Stimulated activated CD8-positive, alpha-beta memory T cell treated with anti-CD3 and anti-CD28 coated beads, Interleukin-4, amount 100 ng/mL, for 4 hours (primary cell): Measurements from ENCODE around the gene SMPD2.

Experiments used
- DNase-seq, 2 donors: peaks; one replicate each; pipeline ENCODE4 v3.0.0-alpha.2; 2020; ENCODE audit warnings: low read depth in 2 of 2, low spot score in 1 of 2

Gene SMPD2

GRCh38 chr6:109446541-109446940 is 6.0 kb downstream of the SMPD2 start:
- no peak for DNase-seq

- DNase-seq: no peak
These were observed 6.6 kb downstream of the SMPD2 start for GRCh38 chr6:109447087-109447486.

GRCh38 chr6:109447878-109448555 is 7.5 kb downstream of the SMPD2 start:
- DNase-seq: no peak

- no peak for DNase-seq
These were observed 8.1 kb downstream of the SMPD2 start for GRCh38 chr6:109448615-109449014.

GRCh38 chr6:109449064-109449794 is 8.7 kb downstream of the SMPD2 start:
- no peak for DNase-seq

- no peak for DNase-seq
These were observed 9.5 kb downstream of the SMPD2 start for GRCh38 chr6:109449795-109450673.

GRCh38 chr6:109450801-109451200 is 10.3 kb downstream of the SMPD2 start:
- no peak for DNase-seq

GRCh38 chr6:109451376-109451775 is 10.9 kb downstream of the SMPD2 start:
- DNase-seq: no peak

- DNase-seq: no peak
These were observed 11.7 kb downstream of the SMPD2 start for GRCh38 chr6:109452181-109452580.

GRCh38 chr6:109453156-109453555 is 12.6 kb downstream of the SMPD2 start:
- no peak for DNase-seq

- DNase-seq: no peak
These were observed 13.3 kb downstream of the SMPD2 start for GRCh38 chr6:109453594-109454495.

- DNase-seq: peak; percentile 32 to 55
These were observed 14.2 kb downstream of the SMPD2 start for GRCh38 chr6:109454496-109455436.

- DNase-seq: peak in 1 of 2 donors; percentile 38
These were observed 15.1 kb downstream of the SMPD2 start, which contains the start of gene MICAL1 for GRCh38 chr6:109455437-109456110. Gene MICAL1 (minus strand): TSS chr6:109455772. CDS start chr6:109454196, 1,576 bp downstream.

GRCh38 chr6:109456111-109456583 is 15.6 kb downstream of the SMPD2 start:
- no peak for DNase-seq

GRCh38 chr6:109456710-109457561 is 16.4 kb downstream of the SMPD2 start:
- no peak for DNase-seq

- DNase-seq: no peak
These were observed 17.1 kb downstream of the SMPD2 start for GRCh38 chr6:109457562-109457996.

- peak in 1 of 2 donors; percentile 32 for DNase-seq
These were observed 18.4 kb downstream of the SMPD2 start for GRCh38 chr6:109458774-109459531.
